SK-N-MC (cell line): ENCODE results near the gene NEK7.

ENCODE experiments used
- EZH2 ChIP-seq: fragments of 200-600 bp; sonication (generic); IDR thresholded peaks from one replicate; pipeline ENCODE4 v1.6.1; 2017; ENCODE audit warnings: antibody characterized with exemption
- FOXP2 ChIP-seq: optimal IDR thresholded peaks from 2 replicates; pipeline ENCODE3; 2011; ENCODE audit warnings: mild to moderate bottlenecking, moderate library complexity; ENCODE audit not compliant: insufficient read depth; ENCODE audit errors: extremely low read length, control extremely low read depth
- POLR2AphosphoS5 ChIP-seq: IDR thresholded peaks from 2 replicates; pipeline ENCODE4 v1.6.1; 2012; ENCODE audit warnings: mild to moderate bottlenecking, low read depth, low read length, borderline replicate concordance

- TF ChIP-seq POLR2AphosphoS5 (no peak), EZH2 (no peak), FOXP2 (no peak)
Observed at GRCh38 chr1:198123133-198123532, 33.7 kb upstream of the NEK7 start.
